ENCODE results near the gene NUP133.

The NUP133 gene

DNA sequence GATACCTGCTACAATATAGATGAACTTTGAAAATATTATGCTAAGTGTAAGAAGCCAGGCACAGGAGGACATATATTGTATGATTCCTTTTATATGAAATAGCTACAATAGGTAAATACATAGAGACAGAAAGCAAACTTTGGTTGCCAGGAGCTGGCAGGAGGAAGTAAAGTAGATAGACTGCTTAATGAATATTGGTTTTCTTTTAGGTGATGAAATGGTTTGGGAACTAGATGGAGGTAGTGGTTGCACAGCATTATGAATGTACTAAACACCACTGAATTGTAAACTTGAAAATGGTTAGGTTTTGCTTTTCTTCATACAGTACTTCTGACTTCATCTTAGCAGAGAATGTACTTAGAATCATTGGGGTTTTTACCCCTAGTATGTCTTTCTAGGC is 28.8 kb upstream of the NUP133 start:
- POLR2A ChIA-PET (ENCODE audit: low non-redundant PET): no interaction called here
- H3K27ac ChIP-seq: no peak overlapping the region
- CTCF ChIA-PET: interaction anchor here (0.6 kb wide), 2 partner anchors 10 to 15 kb away, joined by 3 to 4 read pairs; no protein-coding TSS in a partner anchor
- DNase-seq (ENCODE audit: low spot score): no peak
- TF ChIP-seq, protein P1, sequence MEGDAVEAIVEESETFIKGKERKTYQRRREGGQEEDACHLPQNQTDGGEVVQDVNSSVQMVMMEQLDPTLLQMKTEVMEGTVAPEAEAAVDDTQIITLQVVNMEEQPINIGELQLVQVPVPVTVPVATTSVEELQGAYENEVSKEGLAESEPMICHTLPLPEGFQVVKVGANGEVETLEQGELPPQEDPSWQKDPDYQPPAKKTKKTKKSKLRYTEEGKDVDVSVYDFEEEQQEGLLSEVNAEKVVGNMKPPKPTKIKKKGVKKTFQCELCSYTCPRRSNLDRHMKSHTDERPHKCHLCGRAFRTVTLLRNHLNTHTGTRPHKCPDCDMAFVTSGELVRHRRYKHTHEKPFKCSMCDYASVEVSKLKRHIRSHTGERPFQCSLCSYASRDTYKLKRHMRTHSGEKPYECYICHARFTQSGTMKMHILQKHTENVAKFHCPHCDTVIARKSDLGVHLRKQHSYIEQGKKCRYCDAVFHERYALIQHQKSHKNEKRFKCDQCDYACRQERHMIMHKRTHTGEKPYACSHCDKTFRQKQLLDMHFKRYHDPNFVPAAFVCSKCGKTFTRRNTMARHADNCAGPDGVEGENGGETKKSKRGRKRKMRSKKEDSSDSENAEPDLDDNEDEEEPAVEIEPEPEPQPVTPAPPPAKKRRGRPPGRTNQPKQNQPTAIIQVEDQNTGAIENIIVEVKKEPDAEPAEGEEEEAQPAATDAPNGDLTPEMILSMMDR (conservative IDR thresholded peaks at IDR 0.05; ENCODE audit: low read depth): no peak

DNA sequence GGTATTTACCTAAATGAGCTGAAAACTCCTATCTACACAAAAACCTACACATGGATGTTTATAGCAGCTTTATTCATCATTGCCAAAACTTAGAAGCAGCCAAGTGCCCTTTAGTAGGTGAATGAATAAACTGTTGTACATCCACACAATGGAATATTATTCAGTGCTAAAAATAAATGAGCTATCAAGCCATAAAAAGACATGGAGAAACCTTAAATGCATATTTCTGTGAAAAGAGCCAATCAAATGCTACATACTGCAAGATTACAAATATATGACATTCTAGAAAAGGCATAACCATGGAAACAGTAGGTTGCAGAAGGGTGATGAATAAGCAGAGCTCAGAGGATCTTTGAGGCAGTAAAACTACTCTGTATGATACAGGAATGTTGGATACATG is 27.1 kb upstream of the NUP133 start:
- DNase-seq (ENCODE audit: low spot score): no peak
- POLR2A ChIA-PET (ENCODE audit: low non-redundant PET): no interaction called here
- CTCF ChIA-PET: interaction anchor here (0.6 to 0.7 kb wide), 3 partner anchors 21 to 103 kb away, joined by 3 to 4 read pairs (median 3); no protein-coding TSS in a partner anchor
- H3K27ac ChIP-seq: no peak overlapping the region
- TF ChIP-seq, protein P1 (conservative IDR thresholded peaks at IDR 0.05; ENCODE audit: low read depth): no peak

DNA sequence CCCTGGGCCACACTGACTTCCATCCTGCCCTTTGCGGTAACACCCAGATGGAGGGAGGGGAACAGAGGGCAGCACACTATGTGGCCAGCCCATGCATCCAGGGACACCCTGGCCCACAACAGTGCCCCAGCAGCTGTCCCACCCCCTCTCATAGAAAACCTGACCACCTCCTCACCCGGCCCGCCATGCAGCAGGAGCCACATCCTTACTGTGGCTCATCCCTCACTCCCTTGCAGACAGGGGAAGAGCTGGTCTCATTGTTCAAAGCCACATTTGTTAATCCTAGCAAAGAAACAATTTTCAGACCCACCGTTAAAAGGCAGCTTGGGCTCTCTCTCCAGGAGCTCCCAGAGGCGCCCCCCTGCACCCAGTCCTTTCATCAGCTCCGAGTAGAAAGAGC is 23.2 kb upstream of the NUP133 start:
- TF ChIP-seq, protein P1 (conservative IDR thresholded peaks at IDR 0.05; ENCODE audit: low read depth): no peak
- no peak overlapping the region for H3K27ac ChIP-seq
- no peak for DNase-seq (ENCODE audit: low spot score)
- POLR2A ChIA-PET (ENCODE audit: low non-redundant PET): no interaction called here
- CTCF ChIA-PET: no interaction called here

DNA sequence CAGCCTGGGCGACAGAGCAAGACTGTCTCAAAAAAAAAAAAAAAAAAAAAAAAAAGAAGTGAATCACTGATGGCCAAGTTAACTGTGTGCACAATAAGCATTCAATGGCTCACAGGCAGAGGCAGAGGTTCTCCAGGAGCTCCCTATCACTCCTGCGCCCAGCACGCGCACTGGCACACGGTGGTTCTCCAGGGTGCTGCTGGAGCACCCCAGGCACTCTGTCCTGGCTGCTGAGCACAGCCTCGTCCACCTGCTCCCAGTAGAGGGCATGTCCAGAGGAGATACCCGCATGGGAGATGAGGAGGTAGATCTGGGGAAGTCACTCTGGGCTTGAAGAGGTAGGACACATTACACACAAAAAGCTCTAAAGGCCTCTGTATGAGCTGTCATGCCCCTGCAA is 21.5 kb upstream of the NUP133 start:
- ChIA-PET POLR2A (ENCODE audit: low non-redundant PET) (interaction anchor here (0.6 kb wide), 1 partner anchor 10 kb away, joined by 3 read pairs; no protein-coding TSS in a partner anchor), CTCF (interaction anchor here (0.6 kb wide), 2 partner anchors 28 to 1113 kb away, joined by 3 to 6 read pairs; no protein-coding TSS in a partner anchor)
- no peak overlapping the region for H3K27ac ChIP-seq
- no peak for DNase-seq (ENCODE audit: low spot score)
- TF ChIP-seq, protein P1 (conservative IDR thresholded peaks at IDR 0.05; ENCODE audit: low read depth): no peak

DNA sequence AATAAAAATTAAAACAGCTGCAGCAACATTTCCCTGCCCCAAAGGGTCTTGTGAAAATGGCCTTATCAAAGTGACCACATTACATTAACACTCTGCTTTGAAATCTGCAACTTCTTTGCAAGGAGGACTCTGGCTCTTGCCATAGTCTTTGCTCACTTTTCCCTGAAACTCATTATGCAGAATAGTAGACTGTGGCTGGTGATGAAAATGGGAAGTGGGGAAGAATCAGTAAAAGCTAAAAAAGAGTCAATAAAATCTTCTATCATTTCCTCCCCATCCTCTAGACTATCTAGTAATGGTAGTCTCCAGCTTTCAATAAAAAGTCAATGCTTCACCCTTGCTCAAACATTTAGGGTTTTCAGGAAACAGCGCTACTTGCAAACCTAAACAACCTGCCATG is 18.6 kb upstream of the NUP133 start:
- TF ChIP-seq, protein P1 (conservative IDR thresholded peaks at IDR 0.05; ENCODE audit: low read depth): no peak
- DNase-seq (ENCODE audit: low spot score): no peak
- POLR2A ChIA-PET (ENCODE audit: low non-redundant PET): no interaction called here
- CTCF ChIA-PET: interaction anchor here (0.5 kb wide), 1 partner anchor 11 kb away, joined by 4 read pairs; no protein-coding TSS in a partner anchor
- H3K27ac ChIP-seq: no peak overlapping the region

DNA sequence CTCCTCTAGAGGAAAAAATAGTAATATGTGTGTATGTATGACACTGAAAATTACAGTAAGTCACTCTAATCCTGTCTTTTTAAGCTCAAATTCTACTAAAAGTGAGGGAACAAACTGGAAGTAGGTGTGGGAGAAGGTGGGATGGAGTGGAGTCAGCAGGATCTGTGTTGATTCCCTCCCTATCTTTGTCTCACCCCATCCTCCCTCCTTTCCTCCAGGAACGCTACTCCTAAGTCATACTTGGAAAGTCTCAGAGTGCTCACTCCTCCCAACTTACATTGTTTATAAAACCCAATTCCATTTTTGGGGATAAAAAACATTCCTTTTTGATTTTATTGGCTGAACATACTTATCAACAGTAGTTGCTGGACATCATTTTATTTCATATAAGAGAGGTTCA is 14.9 kb upstream of the NUP133 start:
- CTCF ChIA-PET: no interaction called here
- H3K27ac ChIP-seq: no peak overlapping the region
- POLR2A ChIA-PET (ENCODE audit: low non-redundant PET): no interaction called here
- TF ChIP-seq, protein P1 (conservative IDR thresholded peaks at IDR 0.05; ENCODE audit: low read depth): no peak
- DNase-seq (ENCODE audit: low spot score): no peak
